ENCODE data around the gene RNPC3.

GRCh38 chr1:103525607-103526507 is at the start of gene RNPC3:
- TF ChIP-seq ARNT (IDR thresholded peaks at IDR 0.05) (no peak), FOXA1 (IDR thresholded peaks at IDR 0.05) (no peak), ELF4 (IDR thresholded peaks at IDR 0.05) (peak; percentile 79), LEF1 (IDR thresholded peaks at IDR 0.05; ENCODE audit: borderline replicate concordance) (no peak)
